ENCODE data around the gene ATP5F1A.
"Not testable (repeated sequence)": the region's sequence is repeated elsewhere in the genome, so short reads cannot be mapped to it uniquely, and the experiment has no call there.

Gene ATP5F1A

GRCh38 chr18:46097801-46098615, at the start of gene ATP5F1A:
Gene ATP5F1A, minus strand, starts transcription at chr18:46098296. Its CDS starts 65 bp downstream, at chr18:46098231.
- DNase-seq: peak; percentile 46

DNA sequence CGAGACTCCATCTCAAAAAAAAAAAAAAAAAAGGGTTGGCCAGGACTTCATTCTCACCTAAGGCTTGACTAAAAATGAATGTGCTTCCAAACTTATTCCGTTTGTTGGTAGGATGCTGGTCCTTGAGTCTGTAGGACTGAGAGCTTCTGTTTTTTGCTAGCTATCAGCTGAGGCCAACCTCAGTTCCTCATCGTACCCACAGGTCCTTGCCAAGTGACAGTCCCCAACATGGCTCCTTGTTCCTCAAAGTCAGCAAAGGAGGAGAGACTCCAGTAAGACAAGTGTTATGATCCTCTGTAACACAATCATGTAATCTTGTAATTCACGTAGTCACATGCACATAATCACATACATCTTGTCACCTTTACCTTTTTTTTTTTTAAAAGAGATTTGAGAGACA, 43.1 kb upstream of the ATP5F1A start:
- DNase-seq: no peak

DNA sequence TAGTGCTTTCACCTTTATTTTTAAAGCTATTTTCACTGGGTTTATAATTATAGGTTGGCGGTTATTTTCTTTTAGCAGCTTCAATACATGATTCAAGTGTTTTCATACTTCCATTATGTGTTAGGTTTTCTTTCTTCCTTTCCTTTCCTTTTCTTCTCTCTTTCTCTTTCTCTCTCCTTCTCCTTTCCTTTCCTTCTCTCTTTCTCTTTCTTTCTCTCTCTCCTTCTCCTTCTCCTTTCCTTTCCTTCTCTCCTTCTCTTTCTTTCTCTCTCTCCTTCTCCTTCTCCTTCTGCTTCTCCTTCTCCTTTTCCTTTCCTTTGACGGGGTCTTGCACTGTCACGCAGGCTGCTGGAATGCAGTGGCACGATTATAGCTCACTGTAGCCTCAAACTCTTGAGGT, 42.1 kb upstream of the ATP5F1A start:
- no peak for DNase-seq

DNA sequence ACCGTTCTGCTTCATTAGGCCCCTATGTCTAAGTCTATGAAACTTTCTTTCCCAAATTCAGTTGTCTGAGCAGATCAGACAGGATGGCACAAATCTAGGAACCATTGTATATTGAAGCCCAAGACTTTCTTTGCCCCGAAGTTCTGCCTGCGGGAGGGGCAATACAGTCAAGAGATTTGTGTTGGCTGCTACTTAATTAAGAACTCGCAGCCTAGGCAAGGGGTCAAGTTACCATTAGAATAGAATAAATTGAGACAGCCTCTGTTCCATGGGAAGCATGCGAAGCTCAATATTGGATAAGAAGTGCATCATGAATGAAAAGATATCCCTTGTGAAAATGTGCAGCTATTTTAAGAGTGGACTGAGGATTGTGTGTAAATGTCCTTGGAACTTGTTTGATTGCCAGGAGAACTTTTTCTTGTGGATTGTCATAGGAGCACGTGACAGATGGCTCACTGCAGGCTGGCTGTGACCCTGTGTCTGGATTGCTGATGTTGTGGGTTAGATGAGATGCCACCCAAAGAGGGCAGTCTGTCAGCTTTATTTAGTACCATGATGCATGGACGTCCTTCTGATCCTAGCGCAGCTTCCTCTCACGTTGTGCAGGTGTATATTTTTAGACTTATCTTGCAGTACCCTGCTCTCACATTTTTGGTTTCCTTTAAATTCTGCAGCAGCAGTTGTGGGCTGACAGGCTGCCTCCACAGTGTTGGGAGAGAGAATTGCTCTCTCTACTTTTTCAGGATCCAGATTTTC, 37.0 kb upstream of the ATP5F1A start:
- DNase-seq: no peak

DNA sequence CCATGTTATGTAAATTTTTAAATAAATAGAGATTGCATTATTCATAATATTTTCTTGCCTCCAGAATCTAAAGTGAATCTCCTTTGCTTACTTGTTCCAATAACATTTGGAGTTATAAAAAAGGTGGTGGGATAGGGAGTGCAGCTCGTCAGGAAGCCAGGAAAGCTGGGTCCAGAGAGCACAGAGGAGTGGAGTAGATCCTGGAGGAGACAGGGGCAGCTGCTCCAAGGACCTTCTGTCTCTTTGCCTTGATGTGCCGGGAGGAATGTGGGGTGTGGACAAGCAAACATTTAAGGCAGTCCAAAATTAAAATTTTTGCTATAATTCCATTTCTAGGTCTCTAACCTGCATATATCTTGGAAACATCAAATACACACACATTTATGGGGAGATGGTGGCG, 35.4 kb upstream of the ATP5F1A start:
- DNase-seq: no peak

- not testable (repeated sequence) for DNase-seq
Observed at GRCh38 chr18:46130549-46130948, 32.5 kb upstream of the ATP5F1A start.

- DNase-seq: no peak
Observed at GRCh38 chr18:46130061-46130460, 32.0 kb upstream of the ATP5F1A start.

DNA sequence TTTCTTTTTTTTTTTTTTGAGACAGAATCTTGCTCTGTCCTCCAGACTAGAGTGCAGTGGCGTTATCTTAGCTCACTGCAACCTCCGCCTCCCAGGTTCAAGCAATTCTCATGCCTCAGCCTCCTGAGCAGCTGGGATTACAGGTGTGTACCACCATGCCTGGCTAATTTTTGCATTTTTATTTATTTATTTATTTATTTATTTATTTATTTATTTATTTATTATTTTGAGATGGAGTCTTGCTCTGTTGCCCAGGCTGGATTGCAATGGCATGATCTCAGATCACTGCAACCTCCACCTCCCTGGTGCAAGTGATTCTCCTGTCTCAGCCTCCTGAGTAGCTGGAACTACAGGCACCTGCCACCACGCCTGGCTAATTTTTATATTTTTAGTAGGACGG, 28.5 kb upstream of the ATP5F1A start:
- DNase-seq: not testable (repeated sequence)

GRCh38 chr18:46113751-46114150, 15.7 kb upstream of the ATP5F1A start:
- no peak for DNase-seq

GRCh38 chr18:46110406-46110805, 12.3 kb upstream of the ATP5F1A start:
- no peak for DNase-seq

GRCh38 chr18:46109386-46109785, 11.3 kb upstream of the ATP5F1A start:
- DNase-seq: no peak

- DNase-seq: peak; percentile 69
Observed at GRCh38 chr18:46104128-46104911, 6.2 kb upstream of the ATP5F1A start, which contains the start of gene HAUS1. Gene HAUS1, plus strand, starts transcription at chr18:46104385. Its CDS starts 27 bp downstream, at chr18:46104412.

DNA sequence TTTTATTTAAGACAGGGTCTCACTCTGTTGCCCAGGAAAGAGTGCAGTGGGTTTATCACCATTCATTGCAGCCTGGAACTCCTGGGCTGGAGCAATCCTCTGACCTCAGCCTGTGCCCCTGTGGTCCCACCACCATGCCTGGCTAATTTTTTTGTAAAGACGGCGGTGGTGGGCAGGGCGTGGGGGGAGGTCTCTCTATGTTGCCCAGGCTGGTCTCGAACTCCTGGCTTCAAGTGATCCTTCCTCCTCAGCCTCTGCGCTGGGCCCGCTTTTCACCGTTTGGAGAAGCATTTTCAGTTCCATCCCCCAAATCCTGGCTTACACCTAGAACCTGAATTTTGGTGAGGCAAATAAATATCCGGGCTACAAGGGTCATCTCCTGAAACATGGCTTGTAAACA, 1.4 kb upstream of the ATP5F1A start:
- DNase-seq: no peak

GRCh38 chr18:46098616-46098933, 479 bp upstream of the ATP5F1A start:
- no peak for DNase-seq

GRCh38 chr18:46097431-46097800, 680 bp downstream of the ATP5F1A start:
- DNase-seq: no peak

- DNase-seq: no peak
Observed at GRCh38 chr18:46096651-46097300, 1.3 kb downstream of the ATP5F1A start.

GRCh38 chr18:46095532-46095931, 2.6 kb downstream of the ATP5F1A start:
- no peak for DNase-seq

DNA sequence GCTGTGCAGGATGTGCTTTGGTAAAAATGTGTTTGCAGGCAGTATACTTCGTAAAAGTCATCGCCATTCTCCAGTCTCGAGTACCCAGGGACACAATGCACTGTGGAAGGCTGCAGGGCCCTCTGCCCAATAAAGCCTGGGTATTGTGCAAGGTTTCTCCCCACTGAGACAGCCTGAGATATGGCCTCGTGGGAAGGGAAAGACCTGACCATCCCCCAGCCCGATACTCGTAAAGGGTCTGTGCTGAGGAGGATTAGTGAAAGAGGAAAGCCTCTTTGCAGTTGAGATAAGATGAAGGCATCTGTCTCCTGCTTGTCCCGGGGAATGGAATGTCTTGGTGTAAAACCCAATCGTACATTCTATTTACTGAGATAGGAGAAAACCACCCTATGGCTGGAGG, 9.6 kb downstream of the ATP5F1A start:
- not testable (repeated sequence) for DNase-seq

DNA sequence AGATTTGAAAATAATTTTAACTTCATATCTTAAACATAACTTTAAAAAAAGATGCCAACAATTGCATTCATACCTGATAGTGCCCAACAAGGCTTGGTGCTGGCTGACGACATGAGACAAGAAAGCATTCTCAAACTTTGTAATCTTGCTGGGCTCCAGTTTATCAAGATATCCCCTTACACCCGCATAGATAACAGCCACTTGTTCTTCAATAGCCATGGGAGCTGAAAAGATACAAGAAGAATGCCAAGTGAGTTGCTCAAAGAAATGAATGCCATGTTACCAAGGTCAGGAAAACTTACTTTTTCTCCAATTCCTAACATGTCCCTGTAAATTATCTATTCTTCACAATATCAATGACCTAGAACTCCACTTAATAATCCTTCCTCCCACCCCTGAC, 13.7 kb downstream of the ATP5F1A start:
- no peak for DNase-seq

DNA sequence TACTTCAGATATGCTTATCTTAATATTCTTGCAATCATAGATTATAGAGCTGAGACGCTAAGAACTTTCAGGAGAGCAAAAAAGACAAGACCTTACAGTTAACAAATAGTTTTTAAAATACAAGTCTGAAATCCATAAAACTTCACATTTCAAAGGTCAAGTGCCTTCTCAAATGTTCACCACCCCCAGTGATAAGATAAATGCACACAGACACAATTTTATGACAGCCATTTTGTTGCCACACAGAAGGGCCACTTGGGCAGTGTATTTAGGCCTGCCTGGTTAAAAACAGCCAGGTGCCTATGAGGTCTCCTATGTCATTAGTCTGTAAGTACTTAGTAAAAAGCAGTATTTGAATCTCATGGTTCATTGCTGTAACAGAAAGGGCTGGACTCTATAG, 17.9 kb downstream of the ATP5F1A start:
- DNase-seq: no peak

GRCh38 chr18:46079336-46079735, 18.8 kb downstream of the ATP5F1A start:
- no peak for DNase-seq

DNA sequence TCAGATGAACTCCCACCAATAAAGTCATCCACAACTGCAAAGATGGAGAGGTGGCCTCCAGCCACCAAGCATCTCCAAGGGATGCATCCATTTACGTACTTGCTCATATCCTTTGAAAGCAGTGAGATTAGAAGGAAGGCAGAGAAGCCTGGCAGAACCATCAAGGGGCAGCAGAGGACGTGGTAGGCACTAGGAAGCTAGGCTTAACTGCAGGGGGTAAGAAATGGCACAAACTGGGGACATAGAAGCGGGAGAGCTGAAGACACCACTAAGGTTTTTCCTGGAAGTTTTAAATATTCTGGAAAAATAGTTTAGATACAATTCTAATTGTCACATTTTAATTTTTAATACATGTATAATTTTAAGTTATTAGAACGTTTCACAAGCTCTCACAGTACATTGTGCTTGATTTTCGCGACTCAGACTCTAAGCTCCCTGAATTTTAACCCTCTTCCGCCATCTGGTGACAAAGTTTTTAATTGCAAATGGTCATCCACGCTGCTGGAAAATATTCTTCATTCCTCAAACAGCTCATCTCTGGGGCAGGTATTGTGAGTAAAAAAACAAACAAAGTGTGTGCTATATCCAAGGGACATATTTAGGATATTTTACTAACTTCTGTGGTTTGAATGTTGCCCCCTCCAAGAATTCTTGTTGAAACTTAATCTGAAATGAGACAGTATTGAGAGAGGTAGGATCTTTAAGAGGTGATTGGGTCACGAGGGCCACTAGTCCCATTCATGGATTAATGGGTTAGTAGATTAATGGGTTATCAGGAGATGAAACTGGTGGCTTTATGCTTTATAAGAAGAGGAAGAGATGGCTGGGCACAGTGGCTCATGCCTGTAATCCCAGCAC, 24.4 kb downstream of the ATP5F1A start:
- DNase-seq: peak; percentile 56
